Transverse colon (tissue), 4 donors: Measurements from ENCODE around the gene RAB3GAP2.

Experiments
- CTCF ChIP-seq, 5 experiments: fragments of 200-600 bp in 3 of 5; fragments of 450-650 bp in 2 of 5; sonication (generic) in 3 of 5; IDR thresholded peaks; 1 replicate in 2 of 5; 2 replicates in 3 of 5; pipeline ENCODE4 v1.5.1; 2016 to 2017; ENCODE audit warnings: antibody characterized with exemption in 5 of 5, inconsistent platforms in 3 of 5, mild to moderate bottlenecking in 2 of 5, moderate library complexity in 1 of 5
- EP300 ChIP-seq: sonication (generic); formaldehyde crosslinking; IDR thresholded peaks from one replicate; pipeline ENCODE4 v1.6.1; 2017; ENCODE audit warnings: antibody characterized with exemption, low read depth
- POLR2A ChIP-seq: fragments of 450-650 bp; IDR thresholded peaks from one replicate; pipeline ENCODE4 v1.6.1; 2016; ENCODE audit warnings: antibody characterized with exemption, mild to moderate bottlenecking, moderate library complexity
- POLR2AphosphoS5 ChIP-seq, 3 donors: sonication (generic); formaldehyde crosslinking; IDR thresholded peaks; one replicate each; pipeline ENCODE4 v1.6.1; 2016; ENCODE audit warnings: antibody characterized with exemption in 3 of 3

DNA sequence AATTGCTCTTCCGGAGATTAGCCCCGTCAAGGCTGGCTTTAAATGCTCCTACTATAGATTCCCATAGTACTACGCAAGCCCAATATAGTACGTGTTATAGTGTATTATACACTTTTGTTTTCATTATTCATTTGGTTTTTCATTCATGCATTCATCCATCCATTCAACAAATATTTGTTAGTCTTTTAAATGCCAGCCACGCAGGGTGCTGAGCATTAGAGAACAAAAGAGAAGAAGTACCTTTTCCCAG lies 513 bp upstream of the RAB3GAP2 start:
- no peak for TF ChIP-seq CTCF (IDR thresholded peaks at IDR 0.05)
- no peak for TF ChIP-seq POLR2A
- no peak for TF ChIP-seq POLR2AphosphoS5 (IDR thresholded peaks at IDR 0.05)
- TF ChIP-seq EP300: no peak
